Uterus (tissue), 4 donors: ENCODE data around the gene CKM. TPM values are rescaled to one million over a fixed set of nuclear protein-coding genes. Genes with fewer than 3 reads are reported as not detected.

Source experiments
- DNase-seq, 2 donors: peaks; one replicate each; pipeline ENCODE4 v3.0.0-alpha.2; 2019 to 2020
- H3K27ac ChIP-seq, 2 donors: fragments of 200-600 bp; sonication (generic); 1 replicate in 1 of 2; 2 replicates in 1 of 2; pipeline ENCODE4 v1.5.1; 2016 to 2018
- H3K27me3 ChIP-seq, 2 donors: fragments of 200-600 bp; sonication (generic); one replicate each; pipeline ENCODE4 v1.5.1; 2018 to 2019; ENCODE audit warnings: control low read depth in 1 of 2
- H3K36me3 ChIP-seq, 2 donors: fragments of 200-600 bp; sonication (generic); one replicate each; pipeline ENCODE4 v1.5.1; 2019; ENCODE audit warnings: control low read depth in 1 of 2
- H3K4me1 ChIP-seq, 2 donors: fragments of 200-600 bp; sonication (generic); one replicate each; pipeline ENCODE4 v1.5.1; 2018 to 2019; ENCODE audit warnings: control low read depth in 1 of 2
- H3K4me3 ChIP-seq, 2 donors: fragments of 200-600 bp; sonication (generic); 1 replicate in 1 of 2; 2 replicates in 1 of 2; pipeline ENCODE4 v1.5.1; 2018 to 2019; ENCODE audit warnings: mild to moderate bottlenecking in 1 of 2
- H3K9me3 ChIP-seq, 2 donors: fragments of 200-600 bp; sonication (generic); one replicate each; pipeline ENCODE4 v1.5.1; 2019; ENCODE audit warnings: control low read depth in 1 of 2
- CTCF ChIP-seq, 4 experiments: fragments of 200-600 bp in 2 of 4; fragments of 450-650 bp in 2 of 4; sonication (generic) in 2 of 4; IDR thresholded peaks; one replicate each; pipeline ENCODE4 v1.5.1; 2016 to 2019; ENCODE audit warnings: antibody characterized with exemption in 4 of 4, mild to moderate bottlenecking in 2 of 4, moderate library complexity in 1 of 4
- POLR2A ChIP-seq, 2 donors: fragments of 450-650 bp; IDR thresholded peaks; one replicate each; pipeline ENCODE4 v1.6.1; 2016; ENCODE audit warnings: antibody characterized with exemption in 2 of 2, mild to moderate bottlenecking in 1 of 2, moderate library complexity in 1 of 2
- intact Hi-C: fragments of 100-400 bp; cut with DNase I; formaldehyde crosslinking; loops from one replicate; pipeline ENCODE4 v1.15.1; 2023; ENCODE audit warnings: low total_unique reads
- total RNA-seq, 4 donors: library from RNA; depleted of rRNA in 3 of 4; stranded (reverse); fragments of >200 nt in 3 of 4; gene quantifications; one replicate each; pipeline versions ENCODE4 v1.1.0 to v1.2.4, GENCODE V29; 2014 to 2023
- donor health status: DM: yes; HTN: yes; CAD: no.

CKM gene
- total RNA-seq, 4 donors from 2014 or later = 1.1 to 2.5 TPM; not detected in 2

GRCh38 chr19:45327404-45328143, 4.9 kb upstream of the CKM start:
- H3K27me3 ChIP-seq = no peaks in the 10 kb centered on the region
- no peak overlapping the region for H3K27ac ChIP-seq
- no peaks in the 10 kb centered on the region for H3K9me3 ChIP-seq
- no peaks in the 10 kb centered on the region for H3K36me3 ChIP-seq
- H3K4me3 ChIP-seq = no peak overlapping the region
- TF ChIP-seq CTCF (IDR thresholded peaks at IDR 0.05) (no peak), POLR2A (IDR thresholded peaks at IDR 0.05) (no peak)
- no peak for DNase-seq
- intact Hi-C loops = no loop called here
- no peaks in the 10 kb centered on the region for H3K4me1 ChIP-seq

GRCh38 chr19:45324349-45324907, 1.8 kb upstream of the CKM start:
- Histone ChIP-seq H3K4me1 (no peaks in the 10 kb centered on the region), H3K9me3 (no peaks in the 10 kb centered on the region), H3K36me3 (no peaks in the 10 kb centered on the region), H3K4me3 (no peak overlapping the region), H3K27me3 (no peaks in the 10 kb centered on the region), H3K27ac (no peak overlapping the region)
- TF ChIP-seq POLR2A (IDR thresholded peaks at IDR 0.05) (no peak), CTCF (IDR thresholded peaks at IDR 0.05) (no peak)
- intact Hi-C loops = no loop called here
- no peak for DNase-seq

- H3K27me3 ChIP-seq = no peaks in the 10 kb centered on the region
- H3K4me1 ChIP-seq = no peaks in the 10 kb centered on the region
- TF ChIP-seq POLR2A (IDR thresholded peaks at IDR 0.05) (no peak), CTCF (IDR thresholded peaks at IDR 0.05) (no peak)
- no peaks in the 10 kb centered on the region for H3K36me3 ChIP-seq
- intact Hi-C loops = no loop called here
- H3K4me3 ChIP-seq = no peak overlapping the region
- DNase-seq = no peak
- H3K9me3 ChIP-seq = no peaks in the 10 kb centered on the region
- H3K27ac ChIP-seq = no peak overlapping the region
Measured at GRCh38 chr19:45323671-45324081, 1.0 kb upstream of the CKM start.

GRCh38 chr19:45322311-45322710, 364 bp downstream of the CKM start:
- no peaks in the 10 kb centered on the region for H3K27me3 ChIP-seq
- no peaks in the 10 kb centered on the region for H3K9me3 ChIP-seq
- no peaks in the 10 kb centered on the region for H3K4me1 ChIP-seq
- intact Hi-C loops = no loop called here
- no peak for TF ChIP-seq CTCF (IDR thresholded peaks at IDR 0.05)
- TF ChIP-seq POLR2A (IDR thresholded peaks at IDR 0.05) = no peak
- DNase-seq = no peak
- H3K27ac ChIP-seq = no peak overlapping the region
- H3K4me3 ChIP-seq = no peak overlapping the region
- no peaks in the 10 kb centered on the region for H3K36me3 ChIP-seq

GRCh38 chr19:45321848-45322247, 827 bp downstream of the CKM start:
- no peak overlapping the region for H3K4me3 ChIP-seq
- no peaks in the 10 kb centered on the region for H3K9me3 ChIP-seq
- H3K36me3 ChIP-seq = no peaks in the 10 kb centered on the region
- intact Hi-C loops = no loop called here
- no peaks in the 10 kb centered on the region for H3K27me3 ChIP-seq
- TF ChIP-seq POLR2A (IDR thresholded peaks at IDR 0.05) (no peak), CTCF (IDR thresholded peaks at IDR 0.05) (no peak)
- H3K27ac ChIP-seq = no peak overlapping the region
- DNase-seq = no peak
- H3K4me1 ChIP-seq = no peaks in the 10 kb centered on the region
